Measurements from ENCODE around the gene COA7. TPM values are rescaled to one million over a fixed set of nuclear protein-coding genes. Genes with fewer than 3 reads are reported as not detected.

COA7 gene
- total RNA-seq, 4 donors from 2014 or later, result 7.2 to 17.5 (median 8.9) TPM

- WGBS, 2 donors, result 72 to 74% methylated on average over 4 of the region's 4 CpGs
- intact Hi-C loops (cut with DNase I; ENCODE audit: low total_unique reads), result no loop called here
- DNase-seq (ENCODE audit: low spot score in 2 of 2), result no peak
- TF ChIP-seq POLR2A (IDR thresholded peaks at IDR 0.05) (no peak), CTCF (IDR thresholded peaks at IDR 0.05) (no peak)
- no peak overlapping the region for H3K4me3 ChIP-seq (ENCODE audit: low read depth, poor library complexity, severe bottlenecking)
Observed at GRCh38 chr1:52635321-52636089, 62.6 kb downstream of the COA7 start.

Other genes with a start within 250 kb of the COA7 start
- gene TUT4, start 145.3 kb downstream of the COA7 start, total RNA-seq, result 10 to 100 TPM; 36.8 to 94.0 (median 52.0) TPM
- gene GPX7, start 96.0 kb downstream of the COA7 start, total RNA-seq, result 1 to 10 TPM; 4.8 to 9.1 (median 9.0) TPM
- not detected for gene SHISAL2A, start 65.2 kb downstream of the COA7 start, total RNA-seq
- 10 to 100 TPM; 24.1 to 29.9 (median 25.2) TPM for gene ZYG11B, start 28.1 kb upstream of the COA7 start, total RNA-seq
- under 1 TPM; 0.03 to 0.25 (median 0.12) TPM for gene ZYG11A, start 144.4 kb upstream of the COA7 start, total RNA-seq
- 100 to 1,000 TPM in 1 of 4 donors, 10 to 100 TPM in 3; 68.1 to 129 (median 79.0) TPM for gene ECHDC2, start 223.4 kb upstream of the COA7 start, total RNA-seq
- gene SCP2, start 228.9 kb upstream of the COA7 start, total RNA-seq, result 100 to 1,000 TPM in 2 of 4 donors, 10 to 100 TPM in 2; 79.4 to 124 (median 106) TPM